Loucy (cell line): ENCODE measurements around the gene VPS18.

Source experiments
- H2AFZ ChIP-seq: fragments of 200-600 bp; sonication (generic); 2 replicates; pipeline ENCODE4 v1.6.0; 2016; ENCODE audit warnings: antibody characterized with exemption, mild to moderate bottlenecking, low read length, moderate library complexity
- H3F3A ChIP-seq: fragments of 200-600 bp; 2 replicates; pipeline ENCODE4 v1.6.0; 2016; ENCODE audit warnings: antibody characterized with exemption, low read depth, mild to moderate bottlenecking
- H3K27me3 ChIP-seq: fragments of 200-600 bp; sonication (generic); 2 replicates; pipeline ENCODE4 v1.6.1; 2014; ENCODE audit warnings: low read length, mild to moderate bottlenecking; ENCODE audit not compliant: insufficient read depth, poor library complexity, severe bottlenecking
- H3K36me3 ChIP-seq: fragments of 200-600 bp; sonication (generic); 2 replicates; pipeline ENCODE4 v1.6.1; 2016; ENCODE audit warnings: low read length; ENCODE audit not compliant: insufficient read depth
- H3K4me1 ChIP-seq: fragments of 200-600 bp; sonication (generic); 2 replicates; pipeline ENCODE4 v1.5.1; 2014; ENCODE audit warnings: low read length, mild to moderate bottlenecking; ENCODE audit not compliant: insufficient read depth, poor library complexity, severe bottlenecking
- H3K4me2 ChIP-seq: fragments of 200-600 bp; sonication (generic); 2 replicates; pipeline ENCODE4 v1.6.0; 2014; ENCODE audit warnings: antibody characterized with exemption, low read length, low read depth, mild to moderate bottlenecking; ENCODE audit not compliant: poor library complexity, severe bottlenecking
- H3K4me3 ChIP-seq: fragments of 200-600 bp; sonication (generic); 2 replicates; pipeline ENCODE4 v1.5.1; 2014; ENCODE audit warnings: low read length, mild to moderate bottlenecking, mixed read lengths; ENCODE audit not compliant: poor library complexity, severe bottlenecking
- H3K79me2 ChIP-seq: fragments of 200-600 bp; sonication (generic); 2 replicates; pipeline ENCODE4 v1.6.1; 2014; ENCODE audit warnings: low read length; ENCODE audit not compliant: insufficient read depth
- H3K9ac ChIP-seq: fragments of 200-600 bp; sonication (generic); 2 replicates; pipeline ENCODE4 v1.6.0; 2014; ENCODE audit warnings: mild to moderate bottlenecking, low read depth, low read length, moderate library complexity; ENCODE audit not compliant: poor library complexity, severe bottlenecking
- H3K9me2 ChIP-seq: fragments of 200-600 bp; sonication (generic); replicated peaks from 2 replicates; pipeline ENCODE4 v1.6.1; 2016; ENCODE audit warnings: low read depth, low read length, mixed read lengths
- H3K9me3 ChIP-seq: fragments of 200-600 bp; sonication (generic); 2 replicates; pipeline ENCODE4 v1.6.1; 2014; ENCODE audit warnings: mild to moderate bottlenecking, antibody characterized with exemption, low read length, low read depth; ENCODE audit not compliant: insufficient read depth
- H4K20me1 ChIP-seq: fragments of 200-600 bp; sonication (generic); 2 replicates; pipeline ENCODE4 v1.6.0; 2014; ENCODE audit warnings: antibody characterized with exemption, low read length, mild to moderate bottlenecking; ENCODE audit not compliant: insufficient read depth, poor library complexity, severe bottlenecking
- CTCF ChIP-seq: fragments of 200-600 bp; sonication (generic); conservative IDR thresholded peaks from 2 replicates; pipeline ENCODE4 v1.5.1; 2014; ENCODE audit warnings: mild to moderate bottlenecking, antibody characterized with exemption, low read length
- EZH2phosphoT487 ChIP-seq: fragments of 200-600 bp; IDR thresholded peaks from 2 replicates; pipeline ENCODE4 v1.6.1; 2018; ENCODE audit warnings: antibody characterized with exemption, mild to moderate bottlenecking, moderate library complexity, borderline replicate concordance

The VPS18 gene

GRCh38 chr15:40952901-40953712, 58.9 kb downstream of the VPS18 start, which contains the start of gene CHAC1:
Gene CHAC1 (plus strand): TSS chr15:40953471. CDS start chr15:40953584, 113 bp downstream.
- no peaks in the 10 kb centered on the region for H3K36me3 ChIP-seq
- H3K4me3 ChIP-seq = no peak within 1 kb of the TSS
- no peaks in the 10 kb centered on the region for H3K27me3 ChIP-seq
- H2AFZ ChIP-seq = no peak within 1 kb of the TSS; the same call in 1 of the 2 replicates
- no peaks in the 10 kb centered on the region for H3K79me2 ChIP-seq
- H3K9ac ChIP-seq = no peak within 1 kb of the TSS
- no peaks in the 10 kb centered on the region for H3K9me2 ChIP-seq
- H4K20me1 ChIP-seq = no peaks in the 10 kb centered on the region
- no peaks in the 10 kb centered on the region for H3K9me3 ChIP-seq
- no peaks in the 10 kb centered on the region for H3K4me1 ChIP-seq
- no peak within 1 kb of the TSS for H3K4me2 ChIP-seq
- TF ChIP-seq CTCF (no peak), EZH2phosphoT487 (no peak)
- no peaks in the 10 kb centered on the region for H3F3A ChIP-seq
